ENCODE data around the gene KLHDC8B.

The KLHDC8B gene

DNA sequence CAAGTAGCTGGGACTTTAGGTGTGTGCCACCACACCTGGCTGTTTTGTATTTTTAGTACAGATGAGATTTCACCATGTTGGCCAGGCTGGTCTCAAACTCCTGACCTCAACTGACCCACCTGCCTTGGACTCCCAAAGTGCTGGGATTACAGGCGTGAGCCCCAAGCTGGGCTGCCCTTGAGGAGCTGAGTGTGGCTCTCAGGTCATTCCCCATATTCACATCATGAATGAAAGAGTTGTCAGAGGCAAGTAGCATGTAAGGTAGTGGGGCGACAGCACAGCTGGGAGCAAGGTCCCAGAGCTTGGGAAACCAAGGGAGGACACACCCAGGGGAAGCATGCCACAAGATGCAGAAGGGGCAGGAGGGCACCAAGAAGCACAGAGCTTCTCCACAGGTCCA lies 10.2 kb upstream of the KLHDC8B start:
- DNase-seq, result no peak

DNA sequence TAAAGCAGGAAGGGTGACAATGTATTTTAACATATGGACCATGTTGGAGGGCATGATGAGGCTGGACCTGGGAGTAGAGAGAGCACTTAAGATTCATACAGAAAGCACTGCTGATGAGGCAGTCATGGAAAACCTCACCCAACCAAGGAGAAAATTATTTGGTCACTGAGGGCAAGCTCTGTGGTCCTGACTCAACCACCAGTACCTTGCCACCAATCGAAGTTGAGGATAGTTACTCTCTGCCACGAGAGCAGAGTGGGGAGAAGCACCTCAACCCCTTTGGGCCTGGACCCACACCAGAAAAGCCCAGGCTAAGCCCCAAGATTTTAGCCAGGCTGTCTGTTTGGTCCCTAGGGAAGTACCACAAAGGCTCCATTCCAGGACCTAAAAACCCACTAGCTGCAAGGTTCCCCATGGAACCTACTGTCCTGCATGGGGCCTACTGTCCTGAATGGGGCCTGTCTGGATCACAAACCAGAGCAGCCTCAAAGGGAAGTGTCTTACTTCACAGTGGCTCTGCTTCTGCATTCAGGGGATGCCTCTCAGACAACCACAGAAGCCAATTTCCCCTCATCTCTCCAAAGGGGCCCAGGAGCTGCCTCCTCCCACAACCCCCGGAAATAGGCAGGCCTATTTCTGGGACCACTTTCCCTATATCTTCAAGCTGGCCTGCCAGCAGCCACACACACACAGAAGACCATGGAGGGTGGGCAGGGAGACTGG lies 9.4 kb upstream of the KLHDC8B start:
- peak; percentile 26 for DNase-seq

DNA sequence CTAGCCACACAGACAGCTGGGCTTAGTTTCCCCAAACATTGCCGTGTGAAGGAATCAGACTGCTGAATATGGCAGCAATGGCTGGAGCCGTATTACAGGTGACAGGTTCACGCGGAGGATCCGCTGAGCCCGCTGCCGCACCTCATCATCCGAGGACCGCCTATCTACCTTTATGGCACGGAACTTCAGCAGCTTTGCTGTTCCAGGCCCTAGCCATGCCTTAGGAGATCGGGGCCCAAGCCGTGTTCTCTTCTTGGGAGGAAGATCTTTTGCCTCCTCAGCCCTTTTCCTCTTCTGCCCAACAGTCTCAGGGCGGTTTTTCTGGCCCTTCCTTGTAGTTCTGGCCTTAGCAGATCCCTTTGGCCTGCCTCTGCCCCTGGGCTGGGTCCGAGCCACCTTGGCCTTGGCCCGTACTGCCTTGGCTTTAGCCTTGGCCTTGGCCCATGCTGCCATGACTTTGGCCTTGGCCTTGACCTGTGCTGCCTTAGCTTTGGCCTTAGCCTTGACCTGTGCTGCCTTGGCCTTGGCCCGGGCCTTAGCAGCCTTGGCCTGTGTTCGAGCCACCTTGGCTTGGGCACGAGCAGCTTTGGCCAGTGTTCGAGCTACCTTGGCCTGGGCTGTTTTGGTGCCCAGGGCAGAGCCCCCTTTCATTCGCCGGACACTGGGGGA lies 8.5 kb upstream of the KLHDC8B start:
- no peak for DNase-seq

DNA sequence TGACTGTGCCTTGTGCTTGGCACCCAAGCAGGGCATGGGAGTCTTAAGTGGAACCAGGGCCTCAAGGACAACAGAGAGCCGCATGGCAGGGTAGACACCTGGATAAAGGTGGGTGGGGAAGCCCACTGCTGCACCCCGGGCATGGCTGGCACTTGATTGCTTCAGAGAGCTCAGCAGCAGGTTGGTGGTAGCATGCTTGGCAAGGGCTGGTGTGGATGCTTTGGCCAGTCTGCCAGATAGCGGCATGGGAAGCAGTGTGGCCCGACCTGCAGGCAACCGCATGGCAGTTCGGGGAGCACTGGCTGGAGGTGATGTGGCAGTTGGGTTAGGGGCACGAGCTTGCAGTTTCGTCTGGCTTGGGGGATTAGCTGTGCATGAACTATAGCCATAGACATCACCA lies 7.8 kb upstream of the KLHDC8B start:
- DNase-seq, result no peak

DNA sequence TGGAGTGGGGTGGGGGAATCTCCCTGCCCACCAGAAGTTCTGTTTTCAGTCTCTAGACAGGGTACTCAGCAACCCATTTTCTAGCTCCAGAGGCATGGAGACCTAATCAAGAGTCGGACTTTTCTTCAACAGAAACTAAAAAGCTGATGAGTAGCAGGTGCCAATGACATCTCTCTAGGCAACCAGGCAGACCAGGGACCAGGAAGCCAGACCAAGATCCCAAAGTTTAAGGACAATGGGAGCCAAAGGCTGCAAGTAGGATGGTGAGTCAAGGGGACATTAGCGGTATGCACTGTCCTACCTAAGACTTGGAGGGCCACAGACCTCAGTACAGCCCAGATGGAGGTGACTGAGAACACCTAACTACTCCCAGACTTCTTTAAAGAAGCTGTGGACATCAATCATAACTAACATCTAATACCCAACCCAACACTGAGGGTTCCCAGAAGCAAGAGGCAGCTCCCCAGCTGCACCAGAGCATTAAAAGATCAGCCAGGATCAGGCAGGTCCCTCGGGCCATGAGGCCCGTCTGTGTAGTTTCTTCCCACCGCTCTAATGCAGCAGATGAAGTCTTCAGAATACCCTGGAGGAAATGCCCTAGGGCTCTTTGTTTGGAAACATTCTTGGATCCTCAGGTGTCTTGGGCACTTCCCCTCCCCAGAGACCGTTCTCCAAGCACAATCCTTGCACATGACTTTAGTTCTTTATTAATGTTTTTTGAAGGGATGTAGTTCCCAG lies 6.2 kb upstream of the KLHDC8B start:
- DNase-seq, result no peak

DNA sequence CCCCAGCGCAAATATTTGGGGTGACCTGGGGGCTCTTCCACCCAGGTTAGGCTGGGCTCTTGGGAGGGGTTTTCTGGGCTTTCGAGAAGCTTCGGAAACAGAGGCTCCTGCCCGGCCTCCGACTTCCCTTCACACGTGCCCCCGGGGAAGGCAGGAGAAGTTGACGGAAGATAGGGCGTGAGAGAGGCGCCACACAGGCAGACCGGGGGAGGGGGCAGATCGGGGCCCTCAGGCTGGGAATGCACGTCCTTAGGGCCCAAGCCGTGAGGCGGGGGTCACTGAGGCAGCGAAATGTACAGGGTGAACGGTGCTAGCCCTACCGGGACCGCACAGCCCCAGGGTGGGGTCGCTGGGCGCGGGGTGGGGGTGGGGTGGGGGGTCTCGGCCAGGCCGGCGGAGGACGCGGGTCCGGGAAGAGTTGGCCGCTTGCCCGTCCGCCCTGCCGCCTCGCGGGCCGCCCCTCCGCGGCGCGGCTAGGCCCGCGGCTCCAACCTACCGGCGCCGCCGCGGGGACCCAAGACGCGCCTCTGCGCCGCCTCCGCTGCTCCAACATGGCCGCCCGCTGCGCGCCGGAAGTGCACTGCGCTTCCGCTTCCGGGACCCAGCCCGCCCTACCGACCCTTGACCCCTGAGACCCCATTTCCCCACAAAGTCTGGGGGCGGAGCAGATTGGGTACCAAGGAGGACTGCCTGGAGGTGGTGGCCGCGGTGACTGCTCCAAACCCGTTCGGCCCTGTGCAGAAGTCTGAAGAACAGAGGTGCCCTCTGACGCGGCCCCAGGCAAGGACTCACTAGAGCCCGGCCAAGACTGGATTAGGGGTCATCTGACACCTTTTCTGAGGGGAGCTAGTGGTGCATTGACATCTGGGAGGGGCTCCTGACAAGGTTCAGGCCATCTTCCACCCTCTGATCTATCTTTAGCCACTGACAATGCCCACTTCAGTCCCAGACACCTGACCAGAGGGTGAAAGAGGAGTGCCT lies 5.3 kb upstream of the KLHDC8B start, which contains the start of gene CCDC71:
CCDC71 (minus strand) TSS at position 561 of the 981 bp plus-strand sequence. CDS start 2,123 bp downstream, outside the sequence.
- DNase-seq, result peak; percentile 86

DNA sequence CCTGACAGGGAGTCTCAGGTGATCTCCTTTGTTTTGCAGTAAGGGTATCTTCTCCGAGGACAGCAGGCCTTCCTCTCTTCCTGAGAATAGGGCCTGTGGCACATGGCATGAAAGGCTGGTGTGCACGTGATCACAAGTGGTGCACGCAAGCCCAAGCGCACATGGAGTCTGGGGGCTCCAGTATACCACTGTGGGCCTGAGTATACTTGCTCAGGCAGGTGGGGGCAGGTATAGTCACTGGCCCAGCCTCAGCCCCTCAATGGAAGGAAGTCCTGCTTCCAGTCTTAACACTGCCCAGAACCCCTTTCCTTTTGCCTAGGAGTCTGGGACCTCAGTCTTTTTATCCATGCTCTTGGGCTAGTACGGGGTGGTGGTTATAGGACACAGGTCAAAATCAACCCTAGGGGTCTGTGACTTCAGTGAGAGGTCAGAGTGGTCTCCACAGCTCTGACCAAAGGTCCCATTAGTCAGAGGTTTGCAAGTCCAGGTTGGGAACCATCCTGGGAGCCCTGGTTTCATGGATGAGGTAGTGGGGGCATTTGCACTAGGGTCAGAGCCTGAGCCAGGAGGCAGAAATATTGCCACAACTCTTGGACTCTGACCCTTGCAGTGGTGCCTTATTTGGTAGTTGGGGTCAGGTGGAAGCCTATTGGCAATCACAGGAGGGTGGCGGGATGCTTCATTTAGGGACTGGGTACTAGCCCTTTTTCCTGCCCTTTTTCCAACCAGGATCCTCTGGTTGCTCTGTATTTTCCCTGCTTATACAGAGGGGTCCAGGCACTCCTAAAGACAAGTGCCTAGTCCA lies 4.4 kb upstream of the KLHDC8B start:
- DNase-seq, result no peak

DNA sequence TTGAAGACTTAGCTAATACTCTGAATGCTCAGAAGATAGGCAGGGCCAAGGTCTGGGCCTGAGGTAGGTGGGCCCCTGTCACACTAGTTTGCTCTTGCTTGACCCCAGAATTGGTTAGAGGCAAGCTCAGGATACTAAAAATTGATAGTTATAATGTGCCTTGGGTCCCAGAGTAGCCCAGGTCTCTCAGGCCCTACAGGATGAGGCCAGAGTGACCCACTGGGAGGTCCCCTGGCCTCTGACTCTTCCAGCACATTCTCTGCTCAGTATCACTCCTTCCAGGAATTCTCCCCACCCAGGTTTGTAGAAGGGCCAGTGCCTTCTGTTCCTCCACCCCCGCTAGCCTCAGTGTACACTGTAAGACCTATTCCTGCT lies 667 bp upstream of the KLHDC8B start:
- DNase-seq, result no peak

DNA sequence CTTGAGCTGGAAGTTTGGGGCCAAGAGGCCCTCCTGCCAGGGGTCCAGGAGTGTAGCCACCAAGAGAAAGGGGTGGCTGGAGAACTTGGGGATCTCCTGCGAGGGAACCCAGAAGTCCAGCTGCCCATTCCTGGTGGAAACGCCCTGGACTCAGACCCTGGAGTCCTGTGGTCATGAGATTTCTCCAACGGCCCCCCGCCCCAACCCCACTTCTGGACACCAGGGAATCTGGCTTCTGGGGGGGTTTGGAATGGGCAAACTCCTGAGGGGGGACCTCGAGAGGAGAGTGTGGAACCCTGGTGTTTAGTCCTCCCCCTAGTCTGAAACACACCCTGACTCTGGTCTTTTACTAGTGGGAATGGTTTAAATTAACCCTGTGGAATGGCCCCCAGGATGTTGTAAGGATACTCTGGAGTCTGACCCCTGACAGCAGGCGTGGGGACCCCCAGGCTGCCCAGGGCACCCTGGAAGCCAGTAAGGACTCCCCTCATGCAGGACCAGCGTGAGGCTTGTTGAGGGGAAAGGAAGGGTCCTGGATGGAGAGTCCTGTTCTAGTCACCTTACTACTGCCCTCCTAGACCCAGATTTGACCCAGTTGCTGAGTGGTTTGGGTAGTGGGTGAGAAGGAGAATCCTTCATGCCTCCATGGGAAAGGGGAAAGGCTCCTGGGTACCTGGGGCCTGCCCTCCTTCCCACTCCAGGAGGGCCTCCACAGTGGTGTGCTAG lies 540 bp downstream of the KLHDC8B start:
- DNase-seq, result no peak

DNA sequence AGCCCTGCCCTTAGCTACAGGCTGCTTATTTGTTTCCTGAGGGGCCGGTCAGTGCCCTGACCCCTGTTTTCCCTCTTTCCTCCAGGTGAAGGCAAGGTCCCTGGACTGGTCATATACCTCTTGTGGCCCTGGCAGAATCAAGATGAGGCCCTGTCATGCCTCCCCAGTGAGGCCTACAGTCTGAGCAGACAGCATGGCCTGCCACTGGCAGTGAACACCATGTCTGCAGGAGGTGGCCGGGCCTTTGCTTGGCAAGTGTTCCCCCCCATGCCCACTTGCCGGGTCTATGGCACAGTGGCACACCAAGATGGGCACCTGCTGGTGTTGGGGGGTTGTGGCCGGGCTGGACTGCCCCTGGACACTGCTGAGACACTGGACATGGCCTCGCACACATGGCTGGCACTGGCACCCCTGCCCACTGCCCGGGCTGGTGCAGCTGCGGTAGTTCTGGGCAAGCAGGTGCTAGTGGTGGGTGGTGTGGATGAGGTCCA lies 1.2 kb downstream of the KLHDC8B start:
- DNase-seq, result no peak

DNA sequence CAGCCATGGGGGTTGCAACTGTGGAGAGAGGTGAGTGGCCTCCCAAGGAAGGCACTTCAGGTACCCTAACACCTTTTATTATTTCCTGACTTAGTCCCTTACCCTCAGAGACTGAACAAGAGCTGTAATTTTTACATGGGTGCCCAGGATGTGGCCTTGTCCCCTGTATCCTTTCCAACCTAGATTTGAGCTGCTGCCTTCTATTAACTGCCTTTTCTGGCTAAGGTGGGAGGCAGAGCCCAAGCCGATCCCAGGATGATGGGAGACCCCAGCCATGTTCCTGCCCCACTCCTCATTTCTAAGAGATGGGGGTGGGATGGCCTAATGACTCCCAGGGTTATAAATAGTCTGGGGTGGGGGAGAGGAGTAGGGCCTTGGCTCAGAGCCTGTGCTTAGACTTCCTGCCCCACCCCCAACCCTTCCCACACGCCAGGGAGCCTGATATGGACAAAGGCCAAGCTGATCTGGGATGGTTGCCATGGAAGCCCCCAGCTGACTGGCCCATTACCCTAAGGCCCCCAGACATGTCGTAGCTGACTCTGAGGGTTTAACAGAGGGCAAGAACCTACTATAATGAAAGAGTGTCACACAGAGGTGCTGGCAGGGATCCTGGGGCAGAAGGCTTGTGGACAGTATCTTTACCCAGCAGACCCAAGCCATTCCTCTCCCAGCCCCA lies 1.9 kb downstream of the KLHDC8B start:
- DNase-seq, result no peak

DNA sequence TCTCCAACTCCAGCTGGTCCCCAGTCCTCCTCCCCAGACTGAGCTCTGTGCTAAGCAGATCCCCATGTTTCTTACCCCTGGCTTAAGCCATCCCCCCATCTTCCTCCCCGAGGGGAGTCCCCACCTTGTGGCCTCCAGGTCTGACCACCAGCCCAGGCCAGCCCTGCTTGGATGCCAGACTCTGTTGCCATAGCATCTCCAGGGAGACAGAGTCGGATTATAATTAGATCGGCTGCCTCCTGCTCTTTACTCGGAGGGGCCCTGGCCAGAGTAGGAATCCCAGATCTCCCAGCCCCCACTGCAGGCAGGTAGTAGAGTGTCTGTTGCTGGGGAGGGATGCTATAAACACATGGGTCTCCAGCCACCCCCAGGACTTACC lies 2.4 kb downstream of the KLHDC8B start:
- DNase-seq, result no peak

DNA sequence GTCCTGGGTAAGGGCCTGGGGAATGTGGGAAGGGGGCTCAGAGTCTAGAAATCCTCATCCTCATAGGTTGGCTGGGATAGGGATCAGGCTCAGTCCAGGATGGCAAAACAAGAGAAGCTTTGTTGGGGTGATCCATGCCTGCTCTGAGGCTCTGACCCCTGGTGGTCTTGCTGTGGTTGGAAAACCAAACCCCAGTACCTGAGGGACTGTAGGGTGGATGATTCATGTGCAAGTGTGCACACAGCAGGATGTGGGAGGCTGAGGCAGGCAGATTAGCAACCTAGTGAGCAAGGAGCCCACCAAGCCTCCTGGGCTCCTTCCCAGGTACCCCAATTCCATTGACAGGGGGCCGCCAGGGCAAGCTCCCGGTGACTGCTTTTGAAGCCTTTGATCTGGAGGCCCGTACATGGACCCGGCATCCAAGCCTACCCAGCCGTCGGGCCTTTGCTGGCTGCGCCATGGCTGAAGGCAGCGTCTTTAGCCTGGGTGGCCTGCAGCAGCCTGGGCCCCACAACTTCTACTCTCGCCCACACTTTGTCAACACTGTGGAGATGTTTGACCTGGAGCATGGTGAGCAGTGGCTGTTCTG lies 3.1 kb downstream of the KLHDC8B start:
- no peak for DNase-seq

DNA sequence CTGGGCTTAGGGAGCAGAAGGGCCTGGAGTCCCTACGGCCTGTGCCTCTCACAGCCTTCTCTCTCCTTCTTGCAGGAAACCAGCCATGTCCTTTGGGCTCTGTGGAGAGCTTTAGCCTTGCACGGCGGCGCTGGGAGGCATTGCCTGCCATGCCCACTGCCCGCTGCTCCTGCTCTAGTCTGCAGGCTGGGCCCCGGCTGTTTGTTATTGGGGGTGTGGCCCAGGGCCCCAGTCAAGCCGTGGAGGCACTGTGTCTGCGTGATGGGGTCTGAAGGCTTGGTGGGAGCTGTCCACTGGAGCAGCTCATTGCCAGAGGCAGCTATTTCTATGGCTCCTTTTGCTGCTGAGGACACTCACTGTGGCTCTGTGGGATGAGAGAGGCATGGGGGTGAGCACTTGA lies 4.1 kb downstream of the KLHDC8B start:
- DNase-seq, result no peak

DNA sequence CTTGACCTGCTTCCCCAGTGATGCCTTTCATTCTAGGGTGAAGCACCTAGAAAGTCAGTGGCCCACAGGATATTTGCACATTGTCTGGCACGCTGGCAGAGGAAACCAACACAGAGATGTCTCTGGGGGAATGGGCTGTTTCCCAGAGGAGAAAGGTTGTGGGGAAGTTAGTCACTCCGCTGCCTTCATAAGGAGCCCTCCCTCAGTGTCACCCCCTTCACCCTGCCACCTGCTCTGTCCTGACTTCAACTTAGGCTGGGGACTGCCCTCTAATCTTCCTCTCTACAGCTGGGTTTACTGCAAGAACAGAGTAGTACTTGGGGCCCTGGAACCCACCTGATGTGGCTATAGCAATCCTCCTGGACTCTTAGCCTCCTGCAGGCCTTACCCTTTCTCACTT lies 5.7 kb downstream of the KLHDC8B start:
- no peak for DNase-seq

DNA sequence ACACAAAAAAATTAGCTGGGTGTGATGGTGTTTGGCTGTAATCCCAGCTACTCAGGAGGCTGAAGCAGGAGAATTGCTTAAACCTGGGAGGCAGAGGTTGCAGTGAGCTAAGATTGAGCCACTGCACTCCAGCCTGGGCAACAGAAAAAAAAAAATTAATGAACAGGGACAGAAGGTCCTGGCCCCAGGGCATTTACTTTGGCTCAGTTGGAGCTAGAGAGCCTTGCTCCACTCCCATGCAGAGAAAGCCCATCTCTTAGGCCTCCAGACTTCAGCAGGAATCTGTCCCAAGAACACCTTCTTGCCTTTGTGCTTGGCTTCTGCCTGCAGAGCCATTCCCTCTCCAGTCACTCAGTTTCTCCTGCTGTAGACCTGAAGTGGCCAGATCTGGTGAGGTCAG lies 8.7 kb downstream of the KLHDC8B start:
- no peak for DNase-seq

DNA sequence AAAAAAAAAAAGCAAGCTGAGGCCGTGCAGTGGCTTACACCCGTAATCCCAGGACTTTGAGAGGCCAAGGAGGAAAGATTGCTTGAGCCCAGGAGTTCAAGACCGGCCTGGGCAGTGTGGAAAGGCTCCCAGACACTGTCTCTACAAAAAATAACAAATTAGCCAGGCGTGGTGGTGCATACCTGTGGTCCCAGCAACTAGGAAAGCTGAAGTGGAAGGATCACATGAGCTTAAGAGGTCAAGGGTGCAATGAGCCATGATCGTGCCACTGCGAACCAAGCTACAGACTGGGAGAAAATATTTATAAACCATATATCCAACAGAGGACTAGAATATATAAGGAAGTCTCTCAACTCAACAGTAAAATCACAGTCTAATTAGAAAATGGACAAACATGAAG lies 10.0 kb downstream of the KLHDC8B start:
- DNase-seq, result no peak

DNA sequence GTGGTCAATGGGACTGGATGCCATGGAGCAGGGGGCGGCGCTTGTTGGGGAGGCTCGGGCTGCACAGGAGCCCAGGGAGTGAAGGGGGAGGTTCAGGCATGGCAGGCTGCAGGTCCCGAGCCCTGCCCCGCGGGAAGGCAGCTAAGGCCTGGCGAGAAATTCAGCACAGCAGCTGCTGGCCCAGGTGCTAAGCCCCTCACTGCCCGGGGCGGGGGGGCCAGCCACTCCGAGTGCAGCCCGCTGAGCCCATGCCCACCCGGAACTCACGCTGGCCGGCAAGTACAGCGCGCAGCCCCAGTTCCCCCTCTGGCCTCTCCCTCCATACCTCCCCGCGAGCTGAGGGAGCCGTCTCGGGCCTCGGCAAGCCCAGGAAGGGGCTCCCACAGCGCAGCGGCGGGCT lies 11.3 kb downstream of the KLHDC8B start:
- no peak for DNase-seq

DNA sequence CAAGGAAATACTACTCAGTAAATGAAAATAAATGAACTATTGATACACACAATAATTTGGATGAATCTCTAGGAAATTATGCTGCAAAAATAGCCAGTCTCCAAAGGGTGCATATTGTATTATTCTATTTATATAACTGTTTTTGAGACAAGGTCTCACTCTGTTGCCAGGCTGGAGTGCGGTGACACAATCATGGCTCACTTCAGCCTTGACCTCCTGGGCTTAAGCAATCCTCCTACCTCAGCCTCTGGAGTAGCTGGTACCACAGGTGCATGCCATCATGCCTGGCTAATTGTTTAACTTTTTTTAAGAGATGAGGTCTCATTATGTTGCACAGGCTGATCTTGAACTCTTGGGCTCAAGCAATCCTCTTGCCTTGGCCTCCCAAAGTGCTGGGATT lies 12.5 kb downstream of the KLHDC8B start:
- DNase-seq, result no peak

DNA sequence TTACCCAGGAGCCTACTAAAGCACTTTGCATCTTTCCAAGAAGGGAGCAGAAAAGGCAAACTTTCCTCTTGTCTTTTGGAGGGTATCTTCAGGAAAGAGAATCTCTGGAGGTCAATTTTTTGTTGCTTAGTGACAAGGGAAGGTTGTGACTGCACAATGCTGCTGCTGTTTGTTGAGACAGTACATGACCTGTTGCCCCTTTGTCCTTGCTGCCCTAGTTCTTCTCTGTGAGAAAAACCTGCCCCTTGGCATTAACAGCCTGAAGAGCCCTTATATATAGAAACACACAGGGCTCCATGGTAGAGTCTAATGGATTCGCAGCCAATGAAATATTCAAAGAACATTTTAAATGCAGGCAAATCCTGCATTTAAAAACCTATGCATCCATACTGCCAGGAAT lies 20.3 kb downstream of the KLHDC8B start:
- DNase-seq, result no peak
